GDM1 (cell line): ENCODE data around the gene HBG2.
A peak's percentile ranks its signal among the peaks of the same experiment; 100 is the strongest.

Experiments used
- DNase-seq: peaks from one replicate; lab custom pipeline; 2025; lab: John Stamatoyannopoulos, UW

The HBG2 gene

DNA sequence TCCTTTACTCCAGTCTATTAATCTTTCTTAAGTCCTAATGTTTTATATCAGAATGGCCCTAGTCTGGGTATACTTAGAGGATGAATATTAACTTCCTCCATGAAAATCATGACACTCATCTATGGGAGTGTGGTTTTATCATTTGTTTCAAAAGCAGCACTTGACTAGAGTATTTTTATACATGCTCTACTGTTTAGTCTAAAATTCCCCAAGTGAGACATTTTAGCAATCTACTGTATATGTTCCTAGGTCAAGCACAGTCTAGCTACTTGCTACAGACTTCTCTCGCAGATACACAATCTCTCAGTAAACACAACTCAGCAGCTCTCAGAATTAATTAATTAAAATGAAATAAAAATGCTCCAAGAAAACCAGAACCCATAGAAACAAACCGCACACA lies 24.8 kb downstream of the HBG2 start:
- DNase-seq = no peak

DNA sequence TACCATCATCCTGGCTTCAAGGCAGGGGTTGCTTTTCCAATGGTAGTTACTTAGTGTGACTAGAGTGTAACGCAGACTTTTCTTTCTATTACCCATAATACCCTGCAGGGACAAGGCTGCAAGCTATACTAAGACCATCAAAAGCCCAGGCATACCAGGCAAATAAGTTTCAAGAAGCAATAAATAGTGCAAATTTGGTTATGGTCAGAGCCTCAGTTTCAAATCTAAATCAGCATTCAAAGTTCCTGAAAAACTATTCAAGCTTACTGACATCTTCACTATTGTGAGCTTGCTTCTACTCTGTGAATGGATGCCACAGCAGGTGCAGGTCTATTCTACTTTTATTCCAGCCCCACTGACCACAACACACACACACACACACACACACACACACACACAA lies 25.2 kb downstream of the HBG2 start:
- no peak for DNase-seq

DNA sequence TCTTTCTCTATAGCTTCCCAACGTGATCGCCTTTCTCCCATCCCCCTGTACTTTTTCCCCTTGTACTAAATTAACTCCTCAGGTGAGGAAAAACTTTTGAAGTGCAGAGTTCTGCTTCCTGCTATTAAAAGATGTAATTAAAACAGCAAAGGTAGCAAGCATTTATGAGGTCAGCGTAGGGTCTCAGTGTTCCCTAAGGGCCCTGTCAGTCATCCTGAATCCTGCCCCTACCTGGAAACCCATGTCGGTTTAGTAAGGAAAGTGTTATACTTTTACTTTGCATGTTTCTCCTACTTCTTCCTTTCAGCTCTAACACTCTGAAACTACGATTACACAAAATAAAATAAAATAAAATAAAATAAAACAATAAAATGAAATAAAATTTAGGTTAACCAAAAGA lies 26.5 kb downstream of the HBG2 start:
- no peak for DNase-seq

DNA sequence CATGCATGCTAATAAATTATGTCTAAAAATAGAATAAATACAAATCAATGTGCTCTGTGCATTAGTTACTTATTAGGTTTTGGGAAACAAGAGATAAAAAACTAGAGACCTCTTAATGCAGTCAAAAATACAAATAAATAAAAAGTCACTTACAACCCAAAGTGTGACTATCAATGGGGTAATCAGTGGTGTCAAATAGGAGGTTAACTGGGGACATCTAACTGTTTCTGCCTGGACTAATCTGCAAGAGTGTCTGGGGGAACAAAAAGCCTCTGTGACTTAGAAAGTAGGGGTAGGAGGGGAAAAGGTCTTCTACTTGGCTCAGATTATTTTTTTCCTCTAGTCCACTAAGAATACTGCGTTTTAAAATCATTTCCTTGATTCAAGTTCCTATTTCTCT lies 26.9 kb downstream of the HBG2 start:
- no peak for DNase-seq

DNA sequence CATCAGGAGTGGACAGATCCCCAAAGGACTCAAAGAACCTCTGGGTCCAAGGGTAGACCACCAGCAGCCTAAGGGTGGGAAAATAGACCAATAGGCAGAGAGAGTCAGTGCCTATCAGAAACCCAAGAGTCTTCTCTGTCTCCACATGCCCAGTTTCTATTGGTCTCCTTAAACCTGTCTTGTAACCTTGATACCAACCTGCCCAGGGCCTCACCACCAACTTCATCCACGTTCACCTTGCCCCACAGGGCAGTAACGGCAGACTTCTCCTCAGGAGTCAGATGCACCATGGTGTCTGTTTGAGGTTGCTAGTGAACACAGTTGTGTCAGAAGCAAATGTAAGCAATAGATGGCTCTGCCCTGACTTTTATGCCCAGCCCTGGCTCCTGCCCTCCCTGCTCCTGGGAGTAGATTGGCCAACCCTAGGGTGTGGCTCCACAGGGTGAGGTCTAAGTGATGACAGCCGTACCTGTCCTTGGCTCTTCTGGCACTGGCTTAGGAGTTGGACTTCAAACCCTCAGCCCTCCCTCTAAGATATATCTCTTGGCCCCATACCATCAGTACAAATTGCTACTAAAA lies 27.8 kb downstream of the HBG2 start, which contains the start of gene HBB:
Gene HBB (minus strand): TSS at position 340 of the 579 bp plus-strand sequence. CDS start 50 bp downstream, at position 290.
- DNase-seq = no peak

DNA sequence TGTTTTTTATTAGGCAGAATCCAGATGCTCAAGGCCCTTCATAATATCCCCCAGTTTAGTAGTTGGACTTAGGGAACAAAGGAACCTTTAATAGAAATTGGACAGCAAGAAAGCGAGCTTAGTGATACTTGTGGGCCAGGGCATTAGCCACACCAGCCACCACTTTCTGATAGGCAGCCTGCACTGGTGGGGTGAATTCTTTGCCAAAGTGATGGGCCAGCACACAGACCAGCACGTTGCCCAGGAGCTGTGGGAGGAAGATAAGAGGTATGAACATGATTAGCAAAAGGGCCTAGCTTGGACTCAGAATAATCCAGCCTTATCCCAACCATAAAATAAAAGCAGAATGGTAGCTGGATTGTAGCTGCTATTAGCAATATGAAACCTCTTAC lies 29.1 kb downstream of the HBG2 start:
- DNase-seq = no peak

DNA sequence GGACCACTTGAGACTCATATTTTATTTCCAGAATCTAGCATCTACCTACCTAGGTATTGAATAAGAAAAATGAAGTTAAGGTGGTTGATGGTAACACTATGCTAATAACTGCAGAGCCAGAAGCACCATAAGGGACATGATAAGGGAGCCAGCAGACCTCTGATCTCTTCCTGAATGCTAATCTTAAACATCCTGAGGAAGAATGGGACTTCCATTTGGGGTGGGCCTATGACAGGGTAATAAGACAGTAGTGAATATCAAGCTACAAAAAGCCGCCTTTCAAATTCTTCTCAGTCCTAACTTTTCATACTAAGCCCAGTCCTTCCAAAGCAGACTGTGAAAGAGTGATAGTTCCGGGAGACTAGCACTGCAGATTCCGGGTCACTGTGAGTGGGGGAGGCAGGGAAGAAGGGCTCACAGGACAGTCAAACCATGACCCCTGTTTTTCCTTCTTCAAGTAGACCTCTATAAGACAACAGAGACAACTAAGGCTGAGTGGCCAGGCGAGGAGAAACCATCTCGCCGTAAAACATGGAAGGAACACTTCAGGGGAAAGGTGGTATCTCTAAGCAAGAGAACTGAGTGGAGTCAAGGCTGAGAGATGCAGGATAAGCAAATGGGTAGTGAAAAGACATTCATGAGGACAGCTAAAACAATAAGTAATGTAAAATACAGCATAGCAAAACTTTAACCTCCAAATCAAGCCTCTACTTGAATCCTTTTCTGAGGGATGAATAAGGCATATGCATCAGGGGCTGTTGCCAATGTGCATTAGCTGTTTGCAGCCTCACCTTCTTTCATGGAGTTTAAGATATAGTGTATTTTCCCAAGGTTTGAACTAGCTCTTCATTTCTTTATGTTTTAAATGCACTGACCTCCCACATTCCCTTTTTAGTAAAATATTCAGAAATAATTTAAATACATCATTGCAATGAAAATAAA lies 29.8 kb downstream of the HBG2 start:
- DNase-seq = peak; percentile 12

DNA sequence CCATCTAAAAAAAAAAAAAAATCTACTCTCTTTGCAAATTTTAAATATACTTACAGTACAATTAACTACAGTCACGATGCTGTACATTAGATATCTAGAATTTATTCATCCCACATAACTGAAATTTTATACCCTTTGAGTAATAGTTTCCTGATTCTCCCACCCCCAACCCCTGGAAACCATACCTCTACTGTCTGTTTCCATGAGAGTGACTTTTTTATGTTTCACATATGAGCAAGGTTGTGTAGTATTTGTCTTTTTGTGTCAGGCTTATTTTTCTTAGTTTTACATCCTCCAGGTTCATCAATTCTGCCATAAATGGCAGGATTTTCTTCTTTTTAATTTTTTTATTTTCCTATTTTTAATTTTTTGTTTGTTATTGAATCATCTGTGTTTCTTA lies 30.9 kb downstream of the HBG2 start:
- no peak for DNase-seq

DNA sequence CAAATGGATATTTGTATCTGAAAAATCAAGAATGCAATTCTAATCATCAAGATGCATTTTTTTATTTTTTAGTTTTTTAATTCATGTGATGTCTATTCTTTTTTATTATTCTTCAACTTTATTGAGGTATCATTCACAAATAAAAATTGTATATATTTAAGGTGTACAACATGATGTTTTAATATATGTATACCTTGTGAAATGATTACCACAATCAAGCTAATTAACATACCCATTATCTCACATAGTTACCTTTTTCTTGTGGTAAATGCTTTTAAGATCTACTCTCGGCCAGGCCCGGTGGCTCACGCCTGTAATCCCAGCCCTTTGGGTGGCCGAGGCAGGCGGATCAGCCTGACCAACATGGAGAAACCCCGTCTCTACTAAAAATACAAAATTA lies 31.4 kb downstream of the HBG2 start:
- no peak for DNase-seq

DNA sequence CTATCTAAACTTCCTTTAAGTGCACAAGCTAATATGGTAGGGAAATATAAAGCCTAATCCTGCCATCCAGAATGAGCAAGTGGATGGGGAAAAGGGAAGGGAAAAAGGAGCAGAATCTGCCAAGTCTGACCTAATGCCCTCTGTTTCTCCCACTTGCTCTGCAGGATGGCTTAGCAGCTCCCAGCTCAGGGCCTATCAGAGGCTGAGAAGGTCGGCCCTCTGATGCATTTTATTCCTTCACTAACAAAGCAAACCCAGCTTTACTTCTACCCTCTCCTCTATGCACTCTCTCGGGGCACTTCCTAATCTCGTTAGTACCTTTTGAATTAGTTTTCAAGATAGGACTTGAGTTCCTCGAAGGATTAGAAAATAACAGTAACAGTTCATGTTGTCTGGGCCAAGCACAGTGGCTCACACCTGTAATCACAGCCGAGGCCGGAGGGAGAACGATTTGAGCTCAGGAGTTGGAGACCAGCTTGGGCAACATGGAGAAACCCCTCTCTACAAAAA lies 44.1 kb downstream of the HBG2 start:
- no peak for DNase-seq

DNA sequence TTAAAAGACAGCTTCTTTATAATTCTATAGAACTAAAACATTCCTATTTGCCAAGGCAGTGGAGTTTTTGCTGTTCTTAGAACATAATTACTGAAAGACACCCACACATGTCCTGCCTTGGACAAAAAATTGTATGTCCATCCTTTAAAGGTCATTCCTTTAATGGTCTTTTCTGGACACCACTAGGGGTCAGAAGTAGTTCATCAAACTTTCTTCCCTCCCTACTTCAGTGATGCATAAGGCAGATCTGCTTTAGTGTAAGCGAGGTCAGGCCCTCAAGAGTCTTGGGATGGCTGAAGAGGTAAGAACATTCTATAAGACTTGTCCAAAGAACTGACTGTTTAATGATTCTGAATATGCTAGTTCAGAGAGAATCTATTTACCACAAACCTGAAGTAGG lies 49.8 kb downstream of the HBG2 start:
- DNase-seq = peak; percentile 52

DNA sequence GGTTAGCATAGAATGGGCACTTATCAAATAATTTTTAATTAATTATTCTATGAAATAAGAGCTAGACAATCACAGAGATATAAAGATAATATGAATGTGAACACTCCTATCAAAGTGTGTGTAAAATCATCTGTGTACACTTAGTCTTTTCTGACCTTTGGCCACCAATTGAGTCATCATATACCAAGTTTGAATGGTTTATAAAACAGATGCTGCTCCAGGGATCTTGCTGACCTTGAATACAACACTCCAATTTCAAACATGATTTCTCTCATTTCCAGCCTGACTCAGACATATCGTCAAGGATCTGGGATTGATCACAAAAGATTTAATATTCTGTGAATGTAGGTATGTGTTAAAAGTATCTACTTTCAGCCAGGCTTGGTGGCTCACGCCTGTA lies 51.2 kb downstream of the HBG2 start:
- no peak for DNase-seq
